ENCODE measurements around the gene PCDHA2. TPM values are rescaled to one million over a fixed set of nuclear protein-coding genes. Genes with fewer than 3 reads are reported as not detected.
A peak's percentile ranks its signal among the peaks of the same experiment; 100 is the strongest.
"Not testable (repeated sequence)": the region's sequence is repeated elsewhere in the genome, so short reads cannot be mapped to it uniquely, and the experiment has no call there.

The PCDHA2 gene
- total and polyA plus RNA-seq, 2 of the 13 experiments (the other 11 are each of a cell fraction or from before 2014, with no cell fraction given) = not detected

GRCh38 chr5:140834439-140835008 is 39.9 kb downstream of the PCDHA2 start:
- H3K36me3 ChIP-seq (replicated peaks in 1 of 2; ENCODE audit: control insufficient read depth in 1 of 2, insufficient read depth in 2 of 2, low read length in 2 of 2); H3K27me3 ChIP-seq (ENCODE audit: control insufficient read depth in 1 of 2, insufficient read depth in 2 of 2, low read length in 2 of 2); POLR2A ChIA-PET; DNase-seq (ENCODE audit: low spot score); H4K20me1 ChIP-seq (ENCODE audit: insufficient read depth, low read length); H3K27ac ChIP-seq (ENCODE audit: extremely low read length, insufficient read depth, low read length); H3K4me1 ChIP-seq (ENCODE audit: insufficient read depth, low read length); H3K9me3 ChIP-seq (ENCODE audit: low read length); CTCF ChIA-PET (ENCODE audit: low intra/inter-chr PET ratio, low total read pairs); H3K79me2 ChIP-seq (ENCODE audit: insufficient read depth, low read length); intact Hi-C loops (cut with micrococcal nuclease; ENCODE audit: unreplicated experiment); in situ Hi-C loops (cut with HindIII; ENCODE audit: extremely low pct_ligation_motif_present, low pct_unique_long_range_greater_than_20kb); FAIRE-seq; H2AFZ ChIP-seq (ENCODE audit: low read length): not testable (repeated sequence)
- peak overlapping the region; percentile 62 to 68 (median 68) for H3K4me3 ChIP-seq (replicated peaks in 1 of 3; ENCODE audit: insufficient read depth in 1 of 3, low read depth in 2 of 3, low read length in 3 of 3)
- peak overlapping the region; percentile 78 for H3K4me2 ChIP-seq (ENCODE audit: low read depth, low read length)
- TF ChIP-seq ELF3 (CRISPR knock-in tag; IDR thresholded peaks at IDR 0.05) (0 out of 2 replicates have a peak, but pooled peaks have one; percentile 2), HNRNPLL (IDR thresholded peaks at IDR 0.05; ENCODE audit: low read depth, low read length, poor library complexity, severe bottlenecking) (peak; percentile 49), PHF8 (CRISPR knock-in tag; IDR thresholded peaks at IDR 0.05) (0 out of 2 replicates have a peak, but pooled peaks have one; percentile 24), ZNF687 (CRISPR knock-in tag; IDR thresholded peaks at IDR 0.05) (peak; percentile 31; the same call in 1 of the 2 replicates)
- WGBS (ENCODE audit: low lambda C conversion rate) = 54% methylated on average over 18 of the region's 38 CpGs
- peak overlapping the region; percentile 36; the same call in 1 of the 2 replicates for H3K9ac ChIP-seq (ENCODE audit: insufficient read depth, low read depth, low read length)
- peak; percentile 78 for ATAC-seq
- TSS peak; percentile 67 for BruUV-seq (replicated peaks)
